HG03342 (cell line): ENCODE results near the gene RNF39.

ENCODE experiments used
- ATAC-seq: cut with Tn5 transposase; IDR thresholded peaks from one replicate; pipeline ENCODE4 v1.9.1; 2021; ENCODE audit warnings: mild to moderate bottlenecking, moderate library complexity; ENCODE audit not compliant: unreplicated experiment

The RNF39 gene

DNA sequence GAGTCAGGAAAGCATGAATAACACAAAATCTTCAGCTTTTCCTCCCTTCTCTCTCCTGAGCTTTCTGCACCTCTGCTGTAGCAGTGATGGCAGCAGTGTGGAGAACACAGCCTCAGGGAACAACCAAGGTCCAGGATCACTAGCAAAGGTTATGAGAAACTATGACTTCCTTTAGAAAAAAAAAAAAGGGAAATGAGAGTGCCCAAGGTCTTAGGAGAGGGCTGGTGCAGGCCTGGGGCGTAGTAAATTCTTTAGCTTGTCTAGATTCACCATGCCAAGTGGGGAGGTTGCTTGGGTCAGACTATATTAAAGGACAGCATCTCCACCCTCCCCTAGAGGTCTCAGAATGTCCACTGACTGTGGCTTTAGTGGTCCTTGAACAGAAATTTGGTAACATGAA is 54.9 kb downstream of the RNF39 start:
- ATAC-seq: no peak
